SK-N-SH treated with all-trans-retinoic acid at 6 μM for 48 hours (cell line): ENCODE measurements around the gene TSPAN15.

Experiments
- ATAC-seq: fragments of 200-7000 bp; cut with Tn5 transposase; 3 replicates; pipeline ENCODE4 v1.9.1; 2020; ENCODE audit warnings: mild to moderate bottlenecking, moderate library complexity
- ARNTL ChIP-seq: fragments of 450-650 bp; formaldehyde crosslinking; IDR thresholded peaks from 2 replicates; pipeline ENCODE4 v1.5.0; 2020; ENCODE audit warnings: low read depth, mild to moderate bottlenecking, moderate library complexity, borderline replicate concordance
- BACH2 ChIP-seq: fragments of 250-450 bp; sonication (Bioruptor Pico); IDR thresholded peaks from 2 replicates; pipeline ENCODE4 v1.9.0; 2021; ENCODE audit warnings: mild to moderate bottlenecking, borderline replicate concordance
- CREB5 ChIP-seq: fragments of 250-450 bp; sonication (Bioruptor Pico); IDR thresholded peaks from 2 replicates; pipeline ENCODE4 v1.5.1; 2020; ENCODE audit warnings: low read depth, mild to moderate bottlenecking, moderate library complexity
- CSDC2 ChIP-seq: fragments of 250-450 bp; sonication (Bioruptor Pico); IDR thresholded peaks from 2 replicates; pipeline ENCODE4 v1.5.0; 2020; ENCODE audit warnings: mild to moderate bottlenecking, moderate library complexity
- CSRNP3 ChIP-seq: fragments of 250-450 bp; sonication (Bioruptor Pico); IDR thresholded peaks from 2 replicates; pipeline ENCODE4 v1.5.1; 2021; ENCODE audit warnings: mild to moderate bottlenecking, moderate library complexity
- GLIS3 ChIP-seq: fragments of 250-450 bp; sonication (Bioruptor Pico); IDR thresholded peaks from 2 replicates; pipeline ENCODE4 v1.5.0; 2020; ENCODE audit warnings: mild to moderate bottlenecking, moderate library complexity
- ISL1 ChIP-seq: fragments of 250-450 bp; sonication (Bioruptor Pico); IDR thresholded peaks from 2 replicates; pipeline ENCODE4 v2.1.2; 2022; ENCODE audit warnings: mild to moderate bottlenecking, moderate library complexity
- OSR1 ChIP-seq: fragments of 250-450 bp; sonication (Bioruptor Pico); IDR thresholded peaks from 2 replicates; pipeline ENCODE4 v1.8.0; 2022; ENCODE audit warnings: moderate library complexity, mild to moderate bottlenecking, inconsistent platforms
- PATZ1 ChIP-seq: fragments of 250-450 bp; sonication (Bioruptor Pico); IDR thresholded peaks from 2 replicates; pipeline ENCODE4 v1.8.0; 2020; ENCODE audit warnings: mild to moderate bottlenecking, moderate library complexity, borderline replicate concordance
- POU6F1 ChIP-seq: fragments of 250-450 bp; sonication (Bioruptor Pico); IDR thresholded peaks from 2 replicates; pipeline ENCODE4 v1.8.0; 2021; ENCODE audit warnings: low read depth, mild to moderate bottlenecking, moderate library complexity, borderline replicate concordance
- PPARA ChIP-seq: fragments of 250-450 bp; sonication (Bioruptor Pico); IDR thresholded peaks from 2 replicates; pipeline ENCODE4 v1.5.0; 2020; ENCODE audit warnings: mild to moderate bottlenecking, borderline replicate concordance
- RARB ChIP-seq: fragments of 250-450 bp; sonication (Bioruptor Pico); IDR thresholded peaks from 2 replicates; pipeline ENCODE4 v1.8.0; 2021; ENCODE audit warnings: mild to moderate bottlenecking, moderate library complexity
- SNAI2 ChIP-seq: fragments of 250-450 bp; sonication (Bioruptor Pico); IDR thresholded peaks from 2 replicates; pipeline ENCODE4 v1.5.0; 2020; ENCODE audit warnings: mild to moderate bottlenecking, moderate library complexity
- TCF4 ChIP-seq: fragments of 250-450 bp; sonication (Bioruptor Pico); IDR thresholded peaks from 2 replicates; pipeline ENCODE4 v1.8.0; 2021; ENCODE audit warnings: mild to moderate bottlenecking, moderate library complexity, borderline replicate concordance
- TOX ChIP-seq: fragments of 250-450 bp; sonication (Bioruptor Pico); IDR thresholded peaks from 2 replicates; pipeline ENCODE4 v1.8.0; 2021; ENCODE audit warnings: mild to moderate bottlenecking, moderate library complexity, borderline replicate concordance
- TSHZ2 ChIP-seq: fragments of 250-450 bp; sonication (Bioruptor Pico); IDR thresholded peaks from 2 replicates; pipeline ENCODE4 v1.5.0; 2020; ENCODE audit warnings: mild to moderate bottlenecking, moderate library complexity
- ZC3H10 ChIP-seq: fragments of 250-450 bp; sonication (Bioruptor Pico); IDR thresholded peaks from 2 replicates; pipeline ENCODE4 v1.5.1; 2021; ENCODE audit warnings: mild to moderate bottlenecking, moderate library complexity
- ZFP3 ChIP-seq: fragments of 250-450 bp; sonication (Bioruptor Pico); IDR thresholded peaks from 2 replicates; pipeline ENCODE4 v1.5.0; 2020; ENCODE audit warnings: mild to moderate bottlenecking, moderate library complexity
- ZFP30 ChIP-seq: fragments of 450-650 bp; formaldehyde crosslinking; IDR thresholded peaks from 2 replicates; pipeline ENCODE4 v1.5.0; 2022; ENCODE audit warnings: mild to moderate bottlenecking, moderate library complexity
- ZNF70 ChIP-seq: fragments of 450-650 bp; formaldehyde crosslinking; IDR thresholded peaks from 2 replicates; pipeline ENCODE4 v1.5.0; 2020; ENCODE audit warnings: mild to moderate bottlenecking, moderate library complexity
- ZNF8 ChIP-seq: fragments of 450-650 bp; formaldehyde crosslinking; IDR thresholded peaks from 2 replicates; pipeline ENCODE4 v1.5.0; 2020; ENCODE audit warnings: mild to moderate bottlenecking, moderate library complexity

Gene TSPAN15

GRCh38 chr10:69467928-69468750 is 16.9 kb downstream of the TSPAN15 start:
- TF ChIP-seq RARB, result no peak
- no peak for TF ChIP-seq POU6F1 (CRISPR knock-in tag)
- TF ChIP-seq CSDC2, result no peak
- no peak for TF ChIP-seq ISL1 (CRISPR knock-in tag)
- no peak for TF ChIP-seq ZC3H10 (CRISPR knock-in tag)
- no peak for ATAC-seq

GRCh38 chr10:69468751-69469089 is 17.5 kb downstream of the TSPAN15 start:
- ATAC-seq, result no peak
- TF ChIP-seq SNAI2 (no peak), ZNF8 (CRISPR knock-in tag) (no peak), GLIS3 (CRISPR knock-in tag) (no peak), BACH2 (CRISPR knock-in tag) (no peak), OSR1 (CRISPR knock-in tag) (no peak), ZFP3 (CRISPR knock-in tag) (no peak), PPARA (no peak)

- no peak for TF ChIP-seq ZC3H10 (CRISPR knock-in tag)
- no peak for TF ChIP-seq TOX (CRISPR knock-in tag)
- no peak for TF ChIP-seq OSR1 (CRISPR knock-in tag)
- TF ChIP-seq RARB, result no peak
- no peak for TF ChIP-seq CSDC2
- TF ChIP-seq TCF4 (CRISPR knock-in tag), result no peak
- no peak for TF ChIP-seq ARNTL (CRISPR knock-in tag)
- TF ChIP-seq PPARA, result no peak
- no peak for TF ChIP-seq TSHZ2 (CRISPR knock-in tag)
- no peak for TF ChIP-seq ZFP30
- TF ChIP-seq CREB5 (CRISPR knock-in tag), result no peak
- no peak for TF ChIP-seq ZNF8 (CRISPR knock-in tag)
- TF ChIP-seq ISL1 (CRISPR knock-in tag), result no peak
- no peak for TF ChIP-seq ZFP3 (CRISPR knock-in tag)
- TF ChIP-seq PATZ1 (CRISPR knock-in tag), result no peak
- TF ChIP-seq, all 23 proteins: peak for 0
- ATAC-seq, result no peak
Measured at GRCh38 chr10:69469976-69470375, 18.7 kb downstream of the TSPAN15 start.

GRCh38 chr10:69470463-69471384 is 19.5 kb downstream of the TSPAN15 start:
- no peak for ATAC-seq
- TF ChIP-seq ZFP30 (no peak), PPARA (no peak), CSRNP3 (CRISPR knock-in tag) (no peak), CSDC2 (no peak), ISL1 (CRISPR knock-in tag) (no peak), ZC3H10 (CRISPR knock-in tag) (no peak), ZNF70 (no peak), TCF4 (CRISPR knock-in tag) (no peak), OSR1 (CRISPR knock-in tag) (no peak), RARB (no peak), SNAI2 (no peak), POU6F1 (CRISPR knock-in tag) (no peak)
